Fibroblast of lung (primary cell): ENCODE measurements around the gene ZNF692. TPM values are rescaled to one million over a fixed set of nuclear protein-coding genes. Genes with fewer than 3 reads are reported as not detected.

Experiments used
- DNase-seq, 2 donors: peaks; one replicate each; pipeline versions ENCODE4 v3.0.0 to v3.0.0-alpha.2; 2010; ENCODE audit warnings: low read depth in 2 of 2
- H2AFZ ChIP-seq: 2 replicates; pipeline ENCODE4 v1.5.1; 2012; ENCODE audit warnings: low read length, control low read depth, inconsistent platforms
- H3K27ac ChIP-seq: 2 replicates; pipeline ENCODE4 v1.5.1; 2011; ENCODE audit warnings: low read length, control low read depth; ENCODE audit not compliant: insufficient read depth
- H3K27me3 ChIP-seq: 2 replicates; pipeline ENCODE4 v1.5.1; 2011; ENCODE audit warnings: mild to moderate bottlenecking, low read length; ENCODE audit not compliant: control insufficient read depth, insufficient read depth
- H3K36me3 ChIP-seq: 2 replicates; pipeline ENCODE4 v1.5.1; 2011; ENCODE audit warnings: low read length; ENCODE audit not compliant: control insufficient read depth, insufficient read depth
- H3K4me1 ChIP-seq: 2 replicates; pipeline ENCODE4 v1.5.1; 2011; ENCODE audit warnings: low read length; ENCODE audit not compliant: control insufficient read depth, insufficient read depth; ENCODE audit errors: extremely low read depth
- H3K4me2 ChIP-seq: 2 replicates; pipeline ENCODE4 v1.5.1; 2011; ENCODE audit warnings: low read length, control low read depth; ENCODE audit not compliant: insufficient read depth; ENCODE audit errors: extremely low read depth
- H3K4me3 ChIP-seq, 4 experiments: fragments of 200-600 bp in 1 of 4; sonication (generic) in 1 of 4; replicated peaks in 1 of 4; 2 replicates each; pipeline ENCODE4 v1.5.1; 2011 to 2016; ENCODE audit warnings: low read length in 4 of 4, low read depth in 3 of 4, mild to moderate bottlenecking in 3 of 4, control low read depth in 2 of 4, inconsistent platforms in 1 of 4, mixed read lengths in 1 of 4; ENCODE audit not compliant: insufficient read depth in 1 of 4; ENCODE audit errors: control extremely low read depth in 1 of 4
- H3K79me2 ChIP-seq: 2 replicates; pipeline ENCODE4 v1.5.1; 2012; ENCODE audit warnings: mild to moderate bottlenecking, low read length, inconsistent platforms; ENCODE audit not compliant: control insufficient read depth, insufficient read depth
- H3K9ac ChIP-seq: 2 replicates; pipeline ENCODE4 v1.5.1; 2011; ENCODE audit warnings: mild to moderate bottlenecking, low read length, control low read depth; ENCODE audit not compliant: insufficient read depth
- H3K9me3 ChIP-seq: 2 replicates; pipeline ENCODE4 v1.5.1; 2012; ENCODE audit warnings: low read depth, low read length; ENCODE audit not compliant: control insufficient read depth, insufficient read depth
- H4K20me1 ChIP-seq: 2 replicates; pipeline ENCODE4 v1.5.1; 2011; ENCODE audit warnings: low read length; ENCODE audit not compliant: control insufficient read depth, insufficient read depth; ENCODE audit errors: extremely low read depth
- EZH2 ChIP-seq: IDR thresholded peaks from 2 replicates; pipeline ENCODE4 v1.5.1; 2012; ENCODE audit warnings: low read length, control low read depth, mild to moderate bottlenecking; ENCODE audit errors: missing control alignments
- polyA plus RNA-seq, 2 donors: library from polyadenylated mRNA; depleted of rRNA in 1 of 2; stranded (reverse) in 1 of 2; unstranded in 1 of 2; fragments of >200 nt; gene quantifications; 2 replicates each; pipeline ENCODE4 v1.2.1, GENCODE V29; 2011 to 2012; ENCODE audit warnings: missing spikeins in 1 of 2
- total RNA-seq: library from RNA; depleted of rRNA; stranded (reverse); fragments of >200 nt; gene quantifications from 2 replicates; pipeline ENCODE4 v1.2.1, GENCODE V29; 2014
- TF ChIP-seq, protein P1 (sequence below), 2 donors: IDR thresholded peaks in 1 of 2; conservative IDR thresholded peaks in 1 of 2; 1 replicate in 1 of 2; 2 replicates in 1 of 2; pipeline ENCODE4 v1.5.1; 2011 to 2012; ENCODE audit warnings: low read length in 2 of 2, control low read depth in 1 of 2, inconsistent platforms in 1 of 2, low read depth in 1 of 2, mild to moderate bottlenecking in 1 of 2

Gene ZNF692
- total and polyA plus RNA-seq, 2 donors (not counting 1 experiment from before 2014, with no cell fraction given) = 7.6 to 16.2 TPM

DNA sequence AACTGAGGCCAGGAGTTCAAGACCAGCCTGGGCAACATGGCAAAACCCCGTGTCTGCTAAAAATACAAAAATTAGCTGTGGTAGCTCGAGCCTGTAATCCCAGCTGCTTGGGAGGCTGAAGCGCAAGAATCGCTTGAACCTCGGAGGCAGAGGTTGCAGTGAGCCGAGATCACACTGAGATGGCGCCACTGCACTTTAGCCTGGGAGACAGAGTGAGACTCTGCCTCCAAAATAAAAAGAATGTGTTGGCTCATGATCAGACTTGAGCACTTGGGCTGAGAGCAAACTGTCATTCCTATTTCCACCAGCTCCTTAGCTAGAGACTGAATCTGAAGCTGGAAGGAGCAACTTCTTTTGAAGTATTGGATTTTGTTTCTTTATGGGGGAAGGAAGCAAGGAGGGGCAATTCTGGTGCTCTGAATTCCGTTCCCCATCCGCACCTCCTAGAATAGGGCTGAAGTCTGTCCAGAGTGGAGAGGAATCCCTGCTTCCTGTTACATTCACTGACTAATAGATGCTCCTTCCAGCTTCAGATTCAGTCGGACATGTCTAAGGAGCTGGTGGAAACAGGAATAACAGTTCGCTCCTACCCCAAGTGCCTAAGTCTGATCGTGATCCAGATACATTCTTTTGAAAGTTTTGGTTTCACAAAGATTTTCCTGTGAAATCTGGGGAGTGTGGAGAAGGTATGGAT lies 17.0 kb downstream of the ZNF692 start:
- TF ChIP-seq EZH2 = no peak
- TF ChIP-seq, protein P1, sequence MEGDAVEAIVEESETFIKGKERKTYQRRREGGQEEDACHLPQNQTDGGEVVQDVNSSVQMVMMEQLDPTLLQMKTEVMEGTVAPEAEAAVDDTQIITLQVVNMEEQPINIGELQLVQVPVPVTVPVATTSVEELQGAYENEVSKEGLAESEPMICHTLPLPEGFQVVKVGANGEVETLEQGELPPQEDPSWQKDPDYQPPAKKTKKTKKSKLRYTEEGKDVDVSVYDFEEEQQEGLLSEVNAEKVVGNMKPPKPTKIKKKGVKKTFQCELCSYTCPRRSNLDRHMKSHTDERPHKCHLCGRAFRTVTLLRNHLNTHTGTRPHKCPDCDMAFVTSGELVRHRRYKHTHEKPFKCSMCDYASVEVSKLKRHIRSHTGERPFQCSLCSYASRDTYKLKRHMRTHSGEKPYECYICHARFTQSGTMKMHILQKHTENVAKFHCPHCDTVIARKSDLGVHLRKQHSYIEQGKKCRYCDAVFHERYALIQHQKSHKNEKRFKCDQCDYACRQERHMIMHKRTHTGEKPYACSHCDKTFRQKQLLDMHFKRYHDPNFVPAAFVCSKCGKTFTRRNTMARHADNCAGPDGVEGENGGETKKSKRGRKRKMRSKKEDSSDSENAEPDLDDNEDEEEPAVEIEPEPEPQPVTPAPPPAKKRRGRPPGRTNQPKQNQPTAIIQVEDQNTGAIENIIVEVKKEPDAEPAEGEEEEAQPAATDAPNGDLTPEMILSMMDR (conservative IDR thresholded peaks at IDR 0.05 in 1 of 2, IDR thresholded peaks at IDR 0.05 in 1 of 2; ENCODE audit: low read depth in 1 of 2, low read length in 2 of 2) = peak; percentile 63 to 72
- no peaks in the 10 kb centered on the region for H3K9me3 ChIP-seq
- peak overlapping the region; percentile 11 for H3K9ac ChIP-seq
- peaks cover 11% of the 10 kb centered on the region for H3K4me1 ChIP-seq
- H3K4me2 ChIP-seq = peak overlapping the region; percentile 38
- H4K20me1 ChIP-seq = no peaks in the 10 kb centered on the region
- no peaks in the 10 kb centered on the region for H3K27me3 ChIP-seq
- H3K27ac ChIP-seq = peak overlapping the region; percentile 62
- peak overlapping the region in 2 of 4 experiments; percentile 8 to 21 for H3K4me3 ChIP-seq
- peaks cover 33% of the 10 kb centered on the region for H3K79me2 ChIP-seq
- peaks cover 5% of the 10 kb centered on the region for H3K36me3 ChIP-seq
- peak; percentile 46 to 72 for DNase-seq
- H2AFZ ChIP-seq = peak overlapping the region; percentile 28

DNA sequence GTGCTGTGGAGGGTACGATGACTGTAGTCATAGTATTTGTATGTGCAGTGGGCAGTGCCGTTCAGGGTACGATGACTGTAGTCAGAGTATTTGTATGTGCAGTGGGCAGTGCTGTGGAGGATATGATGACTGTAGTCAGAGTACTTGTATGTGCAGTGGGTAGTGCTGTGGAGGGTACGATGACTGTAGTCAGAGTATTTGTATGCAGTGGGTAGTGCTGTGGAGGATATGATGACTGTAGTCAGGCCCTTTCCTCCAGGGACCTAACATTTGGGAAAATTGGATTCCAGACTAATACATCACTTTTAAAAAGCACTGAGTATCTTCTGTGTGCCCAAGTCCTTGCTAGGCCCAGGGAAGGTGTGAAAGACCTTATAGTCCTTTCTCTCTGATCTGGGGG lies 17.9 kb downstream of the ZNF692 start:
- H3K9me3 ChIP-seq = no peaks in the 10 kb centered on the region
- H3K27me3 ChIP-seq = no peaks in the 10 kb centered on the region
- H4K20me1 ChIP-seq = no peaks in the 10 kb centered on the region
- TF ChIP-seq, protein P1 (conservative IDR thresholded peaks at IDR 0.05 in 1 of 2, IDR thresholded peaks at IDR 0.05 in 1 of 2; ENCODE audit: low read depth in 1 of 2, low read length in 2 of 2) = no peak
- TF ChIP-seq EZH2 = no peak
- H3K27ac ChIP-seq = peak overlapping the region; percentile 55
- DNase-seq = no peak
- peaks cover 11% of the 10 kb centered on the region for H3K4me1 ChIP-seq
- H3K9ac ChIP-seq = no peak overlapping the region
- H3K36me3 ChIP-seq = peaks cover 2% of the 10 kb centered on the region
- no peak overlapping the region for H2AFZ ChIP-seq
- no peak overlapping the region for H3K4me3 ChIP-seq
- no peak overlapping the region for H3K4me2 ChIP-seq
- peaks cover 33% of the 10 kb centered on the region for H3K79me2 ChIP-seq

DNA sequence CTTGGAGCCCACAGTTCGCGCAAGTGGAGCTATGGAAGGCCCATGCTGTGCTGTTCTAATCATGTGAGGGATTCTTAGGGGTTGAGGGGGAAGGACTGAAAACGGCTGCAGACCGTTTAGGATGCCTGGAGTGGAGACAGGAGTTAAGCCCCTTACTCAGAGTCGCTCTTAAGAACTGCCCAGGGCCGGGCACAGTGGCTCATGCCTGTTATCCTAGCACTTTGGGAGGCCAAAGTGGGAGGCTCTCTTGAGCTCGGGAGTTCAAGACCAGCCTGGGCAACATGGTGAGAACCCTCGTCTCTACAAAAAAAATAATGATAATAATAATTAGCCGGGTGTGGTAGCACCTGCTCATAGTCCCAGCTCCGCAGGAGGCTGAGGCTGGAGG lies 19.7 kb downstream of the ZNF692 start:
- no peaks in the 10 kb centered on the region for H4K20me1 ChIP-seq
- H3K4me3 ChIP-seq = peak overlapping the region; percentile 84 to 91 (median 86)
- no peaks in the 10 kb centered on the region for H3K27me3 ChIP-seq
- no peaks in the 10 kb centered on the region for H3K9me3 ChIP-seq
- peaks cover 11% of the 10 kb centered on the region for H3K4me1 ChIP-seq
- peak overlapping the region; percentile 52 for H2AFZ ChIP-seq
- TF ChIP-seq, protein P1 (conservative IDR thresholded peaks at IDR 0.05 in 1 of 2, IDR thresholded peaks at IDR 0.05 in 1 of 2; ENCODE audit: low read depth in 1 of 2, low read length in 2 of 2) = no peak
- no peak for TF ChIP-seq EZH2
- peaks cover 29% of the 10 kb centered on the region for H3K79me2 ChIP-seq
- peak overlapping the region; percentile 99 for H3K9ac ChIP-seq
- H3K4me2 ChIP-seq = peak overlapping the region; percentile 68
- no peaks in the 10 kb centered on the region for H3K36me3 ChIP-seq
- no peak for DNase-seq
- peak overlapping the region; percentile 99 for H3K27ac ChIP-seq
